NCI-H446 (cell line): ENCODE data around the gene OR10H2.
"Not testable (repeated sequence)": the region's sequence is repeated elsewhere in the genome, so short reads cannot be mapped to it uniquely, and the experiment has no call there.

ENCODE experiments used
- DNase-seq, 2 experiments: peaks; one replicate each; lab custom pipeline; 2025; lab: John Stamatoyannopoulos, UW

Gene OR10H2

GRCh38 chr19:15727724-15728123 lies at the start of gene OR10H2:
Gene OR10H2, plus strand, starts transcription at chr19:15728024. Its CDS starts 20 bp downstream, at chr19:15728044.
- no peak for DNase-seq

- no peak for DNase-seq
Measured at GRCh38 chr19:15679089-15679488, 48.7 kb upstream of the OR10H2 start.

- DNase-seq = not testable (repeated sequence)
Measured at GRCh38 chr19:15679865-15680264, 48.0 kb upstream of the OR10H2 start.

- no peak for DNase-seq
Measured at GRCh38 chr19:15680478-15681322, 47.1 kb upstream of the OR10H2 start.

- DNase-seq = no peak
Measured at GRCh38 chr19:15683411-15683810, 44.4 kb upstream of the OR10H2 start.

- no peak for DNase-seq
Measured at GRCh38 chr19:15684828-15685227, 43.0 kb upstream of the OR10H2 start.

- DNase-seq = peak in 1 of 2 experiments; percentile 31
Measured at GRCh38 chr19:15696654-15697194, 31.1 kb upstream of the OR10H2 start.

- DNase-seq = no peak
Measured at GRCh38 chr19:15701757-15702533, 25.9 kb upstream of the OR10H2 start.

- peak; percentile 14 to 49 for DNase-seq
Measured at GRCh38 chr19:15702534-15702930, 25.3 kb upstream of the OR10H2 start.

- no peak for DNase-seq
Measured at GRCh38 chr19:15714638-15715037, 13.2 kb upstream of the OR10H2 start.

- DNase-seq = no peak
Measured at GRCh38 chr19:15715642-15716041, 12.2 kb upstream of the OR10H2 start.

- no peak for DNase-seq
Measured at GRCh38 chr19:15717809-15718208, 10.0 kb upstream of the OR10H2 start.

- DNase-seq = no peak
Measured at GRCh38 chr19:15721268-15721667, 6.6 kb upstream of the OR10H2 start.

GRCh38 chr19:15722956-15723355 lies 4.9 kb upstream of the OR10H2 start:
- DNase-seq = no peak

- DNase-seq = no peak
Measured at GRCh38 chr19:15730538-15730937, 2.7 kb downstream of the OR10H2 start.

GRCh38 chr19:15732388-15732787 lies 4.6 kb downstream of the OR10H2 start:
- DNase-seq = no peak

GRCh38 chr19:15733895-15734294 lies 6.1 kb downstream of the OR10H2 start:
- DNase-seq = no peak

- DNase-seq = no peak
Measured at GRCh38 chr19:15737722-15738121, 9.9 kb downstream of the OR10H2 start, which contains the start of gene OR10H3. Gene OR10H3, plus strand, starts transcription at chr19:15737985. Its CDS starts 3,408 bp downstream, at chr19:15741393.

- no peak for DNase-seq
Measured at GRCh38 chr19:15740785-15741184, 13.0 kb downstream of the OR10H2 start.

GRCh38 chr19:15748239-15748638 lies 20.4 kb downstream of the OR10H2 start:
- no peak for DNase-seq

- no peak for DNase-seq
Measured at GRCh38 chr19:15758379-15758778, 30.6 kb downstream of the OR10H2 start.

GRCh38 chr19:15759962-15760565 lies 32.2 kb downstream of the OR10H2 start:
- no peak for DNase-seq
